22Rv1 (cell line): Measurements from ENCODE around the gene MRPL50.

Source experiments
- H3K27ac ChIP-seq: fragments of 450-650 bp; 2 replicates; pipeline ENCODE4 v1.5.1; 2017
- CTCF ChIP-seq: fragments of 450-650 bp; IDR thresholded peaks from 2 replicates; pipeline ENCODE4 v1.5.1; 2017; ENCODE audit warnings: mild to moderate bottlenecking
- ZFX ChIP-seq: fragments of 450-650 bp; IDR thresholded peaks from 2 replicates; pipeline ENCODE4 v1.6.1; 2017; ENCODE audit warnings: antibody characterized with exemption, borderline replicate concordance

Gene MRPL50

GRCh38 chr9:101376111-101376848, 22.1 kb downstream of the MRPL50 start:
- TF ChIP-seq ZFX (no peak), CTCF (no peak)
- H3K27ac ChIP-seq: no peak overlapping the region

GRCh38 chr9:101375546-101375945, 22.9 kb downstream of the MRPL50 start:
- no peak for TF ChIP-seq CTCF
- no peak for TF ChIP-seq ZFX
- H3K27ac ChIP-seq: no peak overlapping the region

- TF ChIP-seq CTCF (no peak), ZFX (no peak)
- no peak overlapping the region for H3K27ac ChIP-seq
Measured at GRCh38 chr9:101372327-101373118, 25.9 kb downstream of the MRPL50 start.

GRCh38 chr9:101371813-101372212, 26.6 kb downstream of the MRPL50 start:
- no peak overlapping the region for H3K27ac ChIP-seq
- no peak for TF ChIP-seq ZFX
- no peak for TF ChIP-seq CTCF

- H3K27ac ChIP-seq: no peak overlapping the region
- TF ChIP-seq CTCF (no peak), ZFX (no peak)
Measured at GRCh38 chr9:101369884-101370531, 28.4 kb downstream of the MRPL50 start.

GRCh38 chr9:101369286-101369685, 29.1 kb downstream of the MRPL50 start:
- TF ChIP-seq ZFX (no peak), CTCF (no peak)
- H3K27ac ChIP-seq: no peak overlapping the region
